ENCODE data around the gene GRIA3.

GRCh38 chrX:123170546-123170945 is 13.5 kb upstream of the GRIA3 start:
- TF ChIP-seq CTCF (IDR thresholded peaks at IDR 0.05) (no peak), TCF7 (CRISPR knock-in tag; IDR thresholded peaks at IDR 0.05; ENCODE audit: low read depth) (no peak), USF1 (CRISPR knock-in tag; IDR thresholded peaks at IDR 0.05) (no peak), FOXP4 (CRISPR knock-in tag; IDR thresholded peaks at IDR 0.05) (no peak), PREB (CRISPR knock-in tag; IDR thresholded peaks at IDR 0.05; ENCODE audit: borderline replicate concordance) (no peak), JAZF1 (CRISPR knock-in tag; IDR thresholded peaks at IDR 0.05) (no peak), MAX (CRISPR knock-in tag; IDR thresholded peaks at IDR 0.05) (no peak)
